PC-3 (cell line): ENCODE data around the gene TMPRSS13.
A peak's percentile ranks its signal among the peaks of the same experiment; 100 is the strongest.

Experiments
- CTCF ChIP-seq: fragments of 300-600 bp; sonication (generic); conservative IDR thresholded peaks from 2 replicates; pipeline ENCODE4 v1.5.1; 2017; ENCODE audit warnings: antibody characterized with exemption, low read depth, mild to moderate bottlenecking, low read length
- EZH2 ChIP-seq: fragments of 300-600 bp; sonication (generic); IDR thresholded peaks from one replicate; pipeline ENCODE4 v1.6.1; 2017; ENCODE audit warnings: antibody characterized with exemption, mild to moderate bottlenecking, low read length; ENCODE audit not compliant: unreplicated experiment

GRCh38 chr11:117923773-117924172 lies 5.4 kb downstream of the TMPRSS13 start:
- 0 out of 2 replicates have a peak, but pooled peaks have one; percentile 24 for TF ChIP-seq CTCF
- TF ChIP-seq EZH2: no peak
